Measurements from ENCODE around the gene GPR132. TPM values are rescaled to one million over a fixed set of nuclear protein-coding genes. Genes with fewer than 3 reads are reported as not detected.
A peak's percentile ranks its signal among the peaks of the same experiment; 100 is the strongest.

Gene GPR132
- total and polyA plus RNA-seq, 2 donors, result 5.9 to 7.4 TPM

DNA sequence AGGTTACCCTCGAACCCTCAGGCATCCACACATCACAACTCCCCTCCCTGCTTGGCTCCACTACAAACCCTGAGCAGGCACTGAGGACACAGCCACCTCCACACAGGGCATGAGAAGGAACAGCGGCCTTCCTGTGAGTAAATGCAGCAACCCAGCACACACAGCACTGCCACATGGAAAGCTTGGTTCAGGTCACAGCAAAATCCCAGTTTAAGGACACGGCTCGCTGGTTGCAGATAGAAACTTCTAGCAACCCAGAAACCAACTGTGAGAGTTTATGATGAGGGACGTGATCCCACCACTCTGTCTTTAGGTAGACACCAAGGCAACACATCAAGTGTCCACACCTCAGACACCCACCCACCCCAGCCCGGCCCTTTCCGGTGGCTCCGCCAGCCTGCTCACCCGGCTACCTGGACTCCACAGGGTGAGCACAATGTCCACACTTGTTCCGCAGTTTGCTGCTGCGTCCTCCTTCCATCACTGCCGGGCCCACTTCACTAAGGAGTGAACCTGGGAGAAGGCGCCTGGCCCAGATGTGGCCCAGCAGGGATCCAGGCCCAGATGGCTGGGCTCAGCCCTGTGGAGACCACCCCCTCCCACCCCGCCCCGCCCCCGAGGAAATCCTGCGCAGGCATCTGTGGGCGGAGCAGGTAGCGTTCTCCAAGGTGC, 57.5 kb downstream of the GPR132 start:
- Histone ChIP-seq H3K9me3 (ENCODE audit: control insufficient read depth in 2 of 2, insufficient read depth in 1 of 2, low read length in 1 of 2) (no peaks in the 10 kb centered on the region), H3K27me3 (ENCODE audit: control insufficient read depth in 2 of 2, insufficient read depth in 1 of 2, low read length in 1 of 2) (no peaks in the 10 kb centered on the region), H3K4me3 (ENCODE audit: low read length in 2 of 2) (no peak overlapping the region), H3K36me3 (ENCODE audit: control insufficient read depth in 2 of 2, insufficient read depth in 2 of 2, low read length in 1 of 2) (peaks cover 60 to 64% of the 10 kb centered on the region in 2 donors), H3K4me1 (ENCODE audit: control insufficient read depth in 2 of 2, insufficient read depth in 2 of 2, low read length in 2 of 2) (no peaks in the 10 kb centered on the region), H3K27ac (ENCODE audit: low read depth in 1 of 2, low read length in 1 of 2) (peak overlapping the region in 1 of 2 donors; percentile 18)
- no peak for DNase-seq (ENCODE audit: low read depth in 6 of 9, low spot score in 9 of 9)
- WGBS, result 97% methylated on average over 19 of the region's 19 CpGs

- no peaks in the 10 kb centered on the region for H3K9me3 ChIP-seq (ENCODE audit: control insufficient read depth in 2 of 2, insufficient read depth in 1 of 2, low read length in 1 of 2)
- H3K36me3 ChIP-seq (ENCODE audit: control insufficient read depth in 2 of 2, insufficient read depth in 2 of 2, low read length in 1 of 2), result peaks cover 52 to 60% of the 10 kb centered on the region in 2 donors
- no peaks in the 10 kb centered on the region for H3K4me1 ChIP-seq (ENCODE audit: control insufficient read depth in 2 of 2, insufficient read depth in 2 of 2, low read length in 2 of 2)
- H3K4me3 ChIP-seq (ENCODE audit: low read length in 2 of 2), result no peak overlapping the region
- 97% methylated on average over 21 of the region's 21 CpGs for WGBS
- H3K27ac ChIP-seq (ENCODE audit: low read depth in 1 of 2, low read length in 1 of 2), result no peak overlapping the region
- no peak for DNase-seq (ENCODE audit: low read depth in 6 of 9, low spot score in 9 of 9)
- H3K27me3 ChIP-seq (ENCODE audit: control insufficient read depth in 2 of 2, insufficient read depth in 1 of 2, low read length in 1 of 2), result no peaks in the 10 kb centered on the region
Measured at GRCh38 chr14:105006831-105007592, 58.2 kb downstream of the GPR132 start.

DNA sequence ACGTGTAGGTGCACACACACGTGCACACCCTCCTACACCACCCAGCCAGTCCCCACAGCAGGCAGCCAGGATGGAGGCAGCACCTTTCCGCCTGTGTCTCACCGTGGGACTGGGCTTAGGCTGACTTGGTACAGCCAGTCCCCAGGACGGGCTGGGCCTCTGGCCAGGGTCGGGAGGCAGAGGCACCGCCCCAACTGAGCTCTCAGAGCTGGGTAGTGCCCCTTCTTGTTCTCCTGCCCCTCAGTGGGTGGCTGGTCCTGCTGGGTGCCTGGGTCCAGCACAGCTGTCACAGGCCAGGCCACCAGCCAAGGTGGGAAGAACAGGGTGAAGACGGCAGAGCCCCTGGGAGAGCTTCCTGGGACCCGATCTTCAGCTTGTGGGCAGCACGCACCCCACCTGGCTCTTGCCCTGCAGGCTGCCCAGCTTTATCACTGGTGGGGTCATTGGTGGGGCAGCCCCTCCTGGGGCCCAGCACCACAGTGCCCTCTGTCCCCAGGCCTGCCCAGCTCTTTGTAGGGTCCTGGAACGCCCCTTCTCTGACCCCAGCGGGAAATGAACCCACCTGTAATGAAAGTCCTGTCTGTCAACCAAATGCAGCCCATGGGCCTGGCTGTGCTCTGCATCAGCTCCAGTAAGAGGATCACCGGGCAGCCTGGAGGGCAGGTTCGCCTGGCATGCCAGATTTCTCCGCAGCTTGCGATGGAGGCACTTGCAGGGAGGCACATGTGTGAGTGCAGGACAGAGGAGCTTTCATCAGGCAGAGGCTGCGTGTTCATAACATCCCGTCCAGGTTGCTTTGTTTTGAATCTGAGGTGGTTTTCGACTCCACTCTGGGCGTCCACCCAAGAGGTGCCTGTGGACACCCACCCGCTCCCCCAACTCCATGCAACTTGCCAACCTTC, 59.0 kb downstream of the GPR132 start:
- Histone ChIP-seq H3K36me3 (ENCODE audit: control insufficient read depth in 2 of 2, insufficient read depth in 2 of 2, low read length in 1 of 2) (peaks cover 44 to 51% of the 10 kb centered on the region in 2 donors), H3K27me3 (ENCODE audit: control insufficient read depth in 2 of 2, insufficient read depth in 1 of 2, low read length in 1 of 2) (no peaks in the 10 kb centered on the region), H3K27ac (ENCODE audit: low read depth in 1 of 2, low read length in 1 of 2) (no peak overlapping the region), H3K4me3 (ENCODE audit: low read length in 2 of 2) (no peak overlapping the region), H3K4me1 (ENCODE audit: control insufficient read depth in 2 of 2, insufficient read depth in 2 of 2, low read length in 2 of 2) (no peaks in the 10 kb centered on the region), H3K9me3 (ENCODE audit: control insufficient read depth in 2 of 2, insufficient read depth in 1 of 2, low read length in 1 of 2) (no peaks in the 10 kb centered on the region)
- 98% methylated on average over 21 of the region's 21 CpGs for WGBS
- DNase-seq (ENCODE audit: low read depth in 6 of 9, low spot score in 9 of 9), result no peak

DNA sequence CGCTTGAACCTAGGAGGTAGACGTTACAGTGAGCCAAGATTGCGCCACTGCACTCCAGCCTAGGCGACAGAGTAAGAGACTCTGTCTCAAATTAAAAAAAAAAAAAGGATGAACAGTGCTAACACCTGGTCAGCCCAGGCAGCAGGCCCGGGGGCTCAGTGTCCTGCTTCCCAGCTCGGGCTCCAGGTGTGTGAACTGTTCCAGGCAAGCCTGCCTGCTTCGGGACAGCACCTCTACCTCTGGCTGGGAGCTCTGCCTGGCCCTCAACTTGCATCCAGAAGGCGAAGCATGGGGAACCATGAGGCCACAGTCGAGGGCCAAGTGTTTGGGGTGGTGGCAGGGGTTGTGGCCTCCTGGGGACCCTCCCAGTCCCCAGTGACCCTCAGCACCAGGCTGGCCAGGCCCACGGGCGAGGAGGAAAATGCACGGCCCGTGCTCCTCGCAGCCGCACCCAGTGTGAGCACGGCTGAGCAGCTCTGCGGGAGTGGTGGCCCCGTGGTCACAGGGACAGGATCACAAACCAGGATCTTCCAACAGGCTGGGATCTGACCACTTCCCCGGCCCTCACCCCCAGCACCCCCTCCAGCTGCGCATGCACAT, 59.8 kb downstream of the GPR132 start:
- H3K27ac ChIP-seq (ENCODE audit: low read depth in 1 of 2, low read length in 1 of 2), result no peak overlapping the region
- H3K36me3 ChIP-seq (ENCODE audit: control insufficient read depth in 2 of 2, insufficient read depth in 2 of 2, low read length in 1 of 2), result peaks cover 38 to 46% of the 10 kb centered on the region in 2 donors
- H3K27me3 ChIP-seq (ENCODE audit: control insufficient read depth in 2 of 2, insufficient read depth in 1 of 2, low read length in 1 of 2), result no peaks in the 10 kb centered on the region
- no peak for DNase-seq (ENCODE audit: low read depth in 6 of 9, low spot score in 9 of 9)
- no peak overlapping the region for H3K4me3 ChIP-seq (ENCODE audit: low read length in 2 of 2)
- no peaks in the 10 kb centered on the region for H3K4me1 ChIP-seq (ENCODE audit: control insufficient read depth in 2 of 2, insufficient read depth in 2 of 2, low read length in 2 of 2)
- WGBS, result 92% methylated on average over 20 of the region's 20 CpGs
- H3K9me3 ChIP-seq (ENCODE audit: control insufficient read depth in 2 of 2, insufficient read depth in 1 of 2, low read length in 1 of 2), result no peaks in the 10 kb centered on the region

Other genes starting within 250 kb of the GPR132 start
- gene CEP170B, start 200.2 kb downstream of the GPR132 start, total RNA-seq, result 0.90 TPM
- 8.3 TPM for gene CEP170B, start 200.2 kb downstream of the GPR132 start, polyA plus RNA-seq
- 5.5 TPM for gene PLD4, start 140.6 kb downstream of the GPR132 start, total RNA-seq
- 1.5 TPM for gene PLD4, start 140.6 kb downstream of the GPR132 start, polyA plus RNA-seq
- gene AHNAK2, start 87.1 kb downstream of the GPR132 start, total RNA-seq, result 0.42 TPM
- 3.8 TPM for gene AHNAK2, start 87.1 kb downstream of the GPR132 start, polyA plus RNA-seq
- 3.3 TPM for gene CLBA1, start 79.6 kb downstream of the GPR132 start, total RNA-seq
- 12.9 TPM for gene CLBA1, start 79.6 kb downstream of the GPR132 start, polyA plus RNA-seq
- 28.5 TPM for gene CDCA4, start 44.3 kb downstream of the GPR132 start, total RNA-seq
- gene CDCA4, start 44.3 kb downstream of the GPR132 start, polyA plus RNA-seq, result 10.7 TPM
- 8.8 TPM for gene JAG2, start 103.3 kb upstream of the GPR132 start, total RNA-seq
- gene JAG2, start 103.3 kb upstream of the GPR132 start, polyA plus RNA-seq, result 40.8 TPM
- gene NUDT14, start 115.9 kb upstream of the GPR132 start, total RNA-seq, result 18.1 TPM
- gene NUDT14, start 115.9 kb upstream of the GPR132 start, polyA plus RNA-seq, result 17.2 TPM
- 26.3 TPM for gene BTBD6, start 183.1 kb upstream of the GPR132 start, total RNA-seq
- 44.9 TPM for gene BTBD6, start 183.1 kb upstream of the GPR132 start, polyA plus RNA-seq
- 14.7 TPM for gene BRF1, start 235.6 kb upstream of the GPR132 start, total RNA-seq
- gene BRF1, start 235.6 kb upstream of the GPR132 start, polyA plus RNA-seq, result 29.8 TPM
- gene PACS2, start 249.3 kb upstream of the GPR132 start, total RNA-seq, result 20.5 TPM
- gene PACS2, start 249.3 kb upstream of the GPR132 start, polyA plus RNA-seq, result 64.6 TPM

All from thymus (tissue), 11 donors.